ENCODE results near the gene CEP104. TPM values are rescaled to one million over a fixed set of nuclear protein-coding genes. Genes with fewer than 3 reads are reported as not detected.

CEP104 gene
- total and polyA plus RNA-seq, 9 of the 15 experiments (the other 6 are each of a cell fraction or from before 2014, with no cell fraction given), result 11.2 to 63.4 (median 42.6) TPM

- TF ChIP-seq COPS2 (conservative IDR thresholded peaks at IDR 0.05) (no peak), NFRKB (IDR thresholded peaks at IDR 0.05; ENCODE audit: low read depth) (peak; percentile 99), HMBOX1 (IDR thresholded peaks at IDR 0.05) (no peak), ZNF445 (CRISPR knock-in tag; IDR thresholded peaks at IDR 0.05; ENCODE audit: low read depth) (no peak), ZNF780A (CRISPR knock-in tag; IDR thresholded peaks at IDR 0.05) (no peak), ARID3A (IDR thresholded peaks at IDR 0.05; ENCODE audit: borderline replicate concordance, low read depth, low read length) (no peak), MEF2D (tag; conservative IDR thresholded peaks at IDR 0.05; ENCODE audit: low read depth) (peak; percentile 88), BRD9 (IDR thresholded peaks at IDR 0.05; ENCODE audit: low read depth, partially characterized antibody) (peak; percentile 67), KDM5B (IDR thresholded peaks at IDR 0.05; ENCODE audit: insufficient replicate concordance, low read depth, low read length) (peak; percentile 86), RBM17 (IDR thresholded peaks at IDR 0.05; ENCODE audit: borderline replicate concordance, low read depth, low read length) (no peak), CBFA2T2 (conservative IDR thresholded peaks at IDR 0.05) (peak; percentile 16), E2F3 (CRISPR knock-in tag; IDR thresholded peaks at IDR 0.05) (peak; percentile 50; the same call in 1 of the 2 replicates), CTCFL (IDR thresholded peaks at IDR 0.05; ENCODE audit: borderline replicate concordance, insufficient read depth, low read depth, low read length, poor library complexity, severe bottlenecking) (no peak), TEAD2 (tag; IDR thresholded peaks at IDR 0.05) (peak; percentile 80), HMG20A (CRISPR knock-in tag; conservative IDR thresholded peaks at IDR 0.05) (no peak), CREB3L1 (IDR thresholded peaks at IDR 0.05; ENCODE audit: borderline replicate concordance, low read depth) (no peak), FOXO4 (CRISPR knock-in tag; IDR thresholded peaks at IDR 0.05) (peak; percentile 6; the same call in 1 of the 2 replicates), ELF1 (tag; IDR thresholded peaks at IDR 0.05) (peak; percentile 88), ARID2 (IDR thresholded peaks at IDR 0.05) (no peak)
Measured at GRCh38 chr1:3900150-3900968, 43.3 kb upstream of the CEP104 start, which contains the start of gene C1orf174 (continued).
